Parathyroid adenoma (tissue), 2 donors: ENCODE results near the gene TEX13D.
"Not testable (repeated sequence)": the region's sequence is repeated elsewhere in the genome, so short reads cannot be mapped to it uniquely, and the experiment has no call there.

Experiments used
- H2AFZ ChIP-seq: fragments of 300-600 bp; sonication (generic); one replicate; pipeline ENCODE4 v1.7.0; 2017; ENCODE audit warnings: antibody characterized with exemption, mild to moderate bottlenecking
- H3K27ac ChIP-seq: fragments of 300-600 bp; sonication (generic); one replicate; pipeline ENCODE4 v1.7.0; 2017
- H3K27me3 ChIP-seq: fragments of 300-600 bp; sonication (generic); one replicate; pipeline ENCODE4 v1.7.0; 2017; ENCODE audit warnings: low read length; ENCODE audit not compliant: control insufficient read depth, insufficient read depth
- H3K36me3 ChIP-seq: fragments of 300-600 bp; sonication (generic); one replicate; pipeline ENCODE4 v1.7.0; 2017; ENCODE audit warnings: low read length; ENCODE audit not compliant: control insufficient read depth, insufficient read depth
- H3K4me1 ChIP-seq: fragments of 300-600 bp; sonication (generic); one replicate; pipeline ENCODE4 v1.7.0; 2017; ENCODE audit warnings: control low read depth
- H3K4me2 ChIP-seq: fragments of 300-600 bp; sonication (generic); one replicate; pipeline ENCODE4 v1.7.0; 2017; ENCODE audit warnings: low read length
- H3K4me3 ChIP-seq: fragments of 300-600 bp; sonication (generic); one replicate; pipeline ENCODE4 v1.7.0; 2017; ENCODE audit warnings: low read depth, low read length
- H3K79me2 ChIP-seq: fragments of 300-600 bp; sonication (generic); one replicate; pipeline ENCODE4 v1.7.0; 2017; ENCODE audit warnings: control low read depth
- H3K9ac ChIP-seq: fragments of 300-600 bp; sonication (generic); one replicate; pipeline ENCODE4 v1.7.0; 2017; ENCODE audit warnings: mild to moderate bottlenecking
- H3K9me3 ChIP-seq: fragments of 300-600 bp; sonication (generic); one replicate; pipeline ENCODE4 v1.7.0; 2017; ENCODE audit warnings: low read length; ENCODE audit not compliant: control insufficient read depth
- TF ChIP-seq, protein P1 (sequence below): fragments of 300-600 bp; sonication (generic); IDR thresholded peaks from one replicate; pipeline ENCODE4 v1.7.0; 2017; ENCODE audit warnings: antibody characterized with exemption, mild to moderate bottlenecking
- donor health status: primary hyperparathyroidism.

Gene TEX13D

DNA sequence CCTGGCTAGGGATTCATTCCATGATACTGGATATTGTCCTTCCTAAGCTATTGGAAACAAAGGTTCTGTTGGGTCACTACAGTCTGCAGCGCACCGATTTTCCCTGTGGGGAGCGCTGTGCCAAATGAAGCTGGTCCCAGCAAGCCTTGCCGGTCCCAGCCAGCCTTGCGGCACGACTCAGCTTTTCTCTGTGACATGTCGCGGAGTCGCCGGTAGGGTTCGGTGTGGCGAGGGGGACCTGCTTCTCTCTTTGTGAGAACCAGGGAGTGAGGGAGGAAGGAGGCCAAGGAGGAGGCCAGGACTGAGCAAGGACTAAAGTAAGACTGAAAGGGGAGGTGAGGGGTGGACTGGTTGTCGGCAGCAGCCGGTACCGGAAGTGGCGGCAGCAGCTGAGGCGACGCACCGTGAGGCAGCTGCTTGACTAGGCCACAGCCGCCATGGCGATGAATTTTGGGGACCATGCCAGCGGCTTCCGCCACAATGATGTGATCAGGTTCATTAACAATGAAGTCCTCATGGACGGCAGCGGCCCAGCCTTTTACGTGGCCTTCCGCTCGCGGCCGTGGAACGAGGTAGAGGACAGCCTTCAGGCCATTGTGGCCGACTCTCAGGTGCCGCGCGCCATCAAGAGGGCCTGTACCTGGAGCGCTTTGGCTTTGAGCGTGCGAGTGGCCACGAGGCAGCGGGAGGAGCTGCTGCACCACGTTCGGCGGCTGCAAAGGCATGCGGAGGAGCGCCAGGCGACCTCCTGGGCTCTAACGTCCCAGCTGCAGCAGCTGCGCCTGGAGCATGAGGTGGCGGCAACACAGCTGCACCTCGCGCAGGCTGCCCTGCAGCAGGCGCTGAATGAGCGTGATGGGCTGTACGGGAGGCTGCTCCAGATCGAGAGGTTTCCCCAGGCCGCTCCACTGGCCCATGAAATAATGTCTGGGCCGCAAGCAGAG lies at the start of gene TEX13D:
TSS of gene TEX13D (plus strand) at position 180 of the 944 bp plus-strand sequence. CDS start at position 438, 258 bp downstream.
- no peaks in the 10 kb centered on the region for H3K4me1 ChIP-seq
- TF ChIP-seq, protein P1, sequence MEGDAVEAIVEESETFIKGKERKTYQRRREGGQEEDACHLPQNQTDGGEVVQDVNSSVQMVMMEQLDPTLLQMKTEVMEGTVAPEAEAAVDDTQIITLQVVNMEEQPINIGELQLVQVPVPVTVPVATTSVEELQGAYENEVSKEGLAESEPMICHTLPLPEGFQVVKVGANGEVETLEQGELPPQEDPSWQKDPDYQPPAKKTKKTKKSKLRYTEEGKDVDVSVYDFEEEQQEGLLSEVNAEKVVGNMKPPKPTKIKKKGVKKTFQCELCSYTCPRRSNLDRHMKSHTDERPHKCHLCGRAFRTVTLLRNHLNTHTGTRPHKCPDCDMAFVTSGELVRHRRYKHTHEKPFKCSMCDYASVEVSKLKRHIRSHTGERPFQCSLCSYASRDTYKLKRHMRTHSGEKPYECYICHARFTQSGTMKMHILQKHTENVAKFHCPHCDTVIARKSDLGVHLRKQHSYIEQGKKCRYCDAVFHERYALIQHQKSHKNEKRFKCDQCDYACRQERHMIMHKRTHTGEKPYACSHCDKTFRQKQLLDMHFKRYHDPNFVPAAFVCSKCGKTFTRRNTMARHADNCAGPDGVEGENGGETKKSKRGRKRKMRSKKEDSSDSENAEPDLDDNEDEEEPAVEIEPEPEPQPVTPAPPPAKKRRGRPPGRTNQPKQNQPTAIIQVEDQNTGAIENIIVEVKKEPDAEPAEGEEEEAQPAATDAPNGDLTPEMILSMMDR: no peak

DNA sequence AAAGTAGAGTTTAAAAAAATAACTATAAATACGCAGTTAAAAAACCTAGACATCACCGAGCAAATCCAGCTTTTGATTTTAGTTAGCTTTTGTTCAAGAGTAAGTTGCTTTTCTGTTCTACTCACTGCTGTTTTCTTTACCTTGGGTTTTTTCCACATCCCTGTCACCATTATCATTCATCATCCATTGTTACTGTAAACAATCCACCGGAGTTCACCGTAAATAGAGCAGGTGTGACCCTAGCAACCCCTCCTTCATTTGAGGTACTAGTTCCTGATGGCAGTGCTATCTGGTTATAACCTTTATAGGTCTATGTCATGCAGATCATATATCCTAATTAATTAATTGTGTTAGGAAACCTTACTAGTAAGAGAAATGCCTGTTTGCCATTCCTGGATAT lies 43.0 kb upstream of the TEX13D start:
- Histone ChIP-seq H3K27me3 (no peaks in the 10 kb centered on the region), H3K27ac (no peak overlapping the region)
- TF ChIP-seq, protein P1: no peak

More for the DNA sequence above, at the start of gene TEX13D:
- Histone ChIP-seq H3K36me3 (no peaks in the 10 kb centered on the region), H3K4me2 (no peak within 1 kb of the TSS), H2AFZ (no peak within 1 kb of the TSS), H3K9me3 (no peaks in the 10 kb centered on the region), H3K27me3 (no peaks in the 10 kb centered on the region), H3K9ac (no peak within 1 kb of the TSS), H3K27ac (no peak within 1 kb of the TSS), H3K79me2 (no peaks in the 10 kb centered on the region), H3K4me3 (no peak within 1 kb of the TSS)

DNA sequence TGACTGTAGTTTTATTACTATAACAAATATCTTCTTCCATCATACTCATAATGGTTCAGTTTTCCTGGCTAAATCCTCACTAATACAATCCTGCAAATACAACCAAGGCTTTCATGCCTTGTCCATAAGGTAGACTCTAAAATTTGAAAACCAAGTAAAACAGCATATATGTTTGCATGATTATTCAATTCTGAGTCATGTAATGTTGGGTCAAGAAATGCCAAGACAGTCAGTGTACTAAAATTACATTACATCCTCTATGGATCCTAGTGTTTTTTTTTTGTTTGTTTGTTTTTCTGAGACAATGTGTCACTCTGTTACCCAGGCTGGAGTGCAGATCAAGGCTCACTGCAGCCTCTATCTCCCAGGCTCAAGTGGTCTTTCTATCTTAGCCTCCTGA lies 38.6 kb upstream of the TEX13D start:
- H3K9me3 ChIP-seq: no peaks in the 10 kb centered on the region
- no peak overlapping the region for H2AFZ ChIP-seq
- no peak overlapping the region for H3K4me3 ChIP-seq
- H3K4me2 ChIP-seq: no peak overlapping the region
- no peak overlapping the region for H3K27ac ChIP-seq
- no peak overlapping the region for H3K9ac ChIP-seq
- TF ChIP-seq, protein P1: no peak
- no peaks in the 10 kb centered on the region for H3K36me3 ChIP-seq
- H3K4me1 ChIP-seq: no peaks in the 10 kb centered on the region
- no peaks in the 10 kb centered on the region for H3K79me2 ChIP-seq
- no peaks in the 10 kb centered on the region for H3K27me3 ChIP-seq

More for the DNA sequence above, 43.0 kb upstream of the TEX13D start:
- Histone ChIP-seq H2AFZ (no peak overlapping the region), H3K9ac (no peak overlapping the region), H3K4me1 (no peaks in the 10 kb centered on the region), H3K79me2 (no peaks in the 10 kb centered on the region), H3K4me2 (no peak overlapping the region), H3K36me3 (no peaks in the 10 kb centered on the region), H3K4me3 (no peak overlapping the region), H3K9me3 (no peaks in the 10 kb centered on the region)

DNA sequence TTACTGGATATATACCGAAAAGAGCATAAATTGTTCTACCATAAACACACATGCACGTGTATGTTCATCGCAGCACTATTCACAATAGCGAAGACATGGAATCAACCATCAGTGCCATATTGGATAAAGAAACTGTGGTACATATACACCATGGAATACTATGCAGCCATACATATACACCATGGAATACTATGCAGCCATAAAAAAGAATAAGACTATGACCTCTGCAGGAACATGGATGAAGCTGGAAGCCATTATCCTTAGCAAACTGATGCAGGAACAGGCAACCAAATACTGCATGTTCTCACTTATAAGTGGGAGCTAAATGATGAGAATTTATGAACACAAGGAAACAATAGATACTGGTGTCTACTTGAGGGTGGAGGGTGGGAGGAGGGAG lies 33.1 kb upstream of the TEX13D start:
- not testable (repeated sequence) for H3K36me3 ChIP-seq, H3K4me2 ChIP-seq, H3K9ac ChIP-seq, H3K4me3 ChIP-seq, H3K27me3 ChIP-seq, H3K9me3 ChIP-seq, H3K79me2 ChIP-seq, H2AFZ ChIP-seq, H3K27ac ChIP-seq, H3K4me1 ChIP-seq

DNA sequence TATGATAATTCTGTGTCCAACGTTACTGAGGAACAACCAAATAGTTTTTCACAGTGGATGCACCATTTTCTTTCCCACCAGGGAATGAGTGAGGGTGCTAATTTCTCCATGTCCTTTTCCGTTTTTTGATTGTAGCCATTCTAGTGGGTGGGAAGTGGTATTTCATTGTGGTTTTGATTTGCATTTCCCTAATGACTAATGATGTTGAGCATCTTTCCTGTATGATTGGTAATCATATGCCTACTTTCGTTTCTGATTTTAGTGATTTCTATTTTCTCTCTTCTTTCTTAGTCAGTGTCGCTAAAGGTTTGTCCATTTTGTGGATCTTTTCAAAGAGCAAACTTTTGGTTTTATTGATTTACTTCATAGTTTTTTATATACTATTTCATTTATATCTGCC lies 32.1 kb upstream of the TEX13D start:
- Histone ChIP-seq H3K9ac (no peak overlapping the region), H3K79me2 (no peaks in the 10 kb centered on the region), H3K4me3 (no peak overlapping the region), H3K4me2 (no peak overlapping the region), H3K27ac (no peak overlapping the region), H3K4me1 (no peaks in the 10 kb centered on the region), H3K36me3 (no peaks in the 10 kb centered on the region), H3K9me3 (no peaks in the 10 kb centered on the region), H3K27me3 (no peaks in the 10 kb centered on the region), H2AFZ (no peak overlapping the region)
- TF ChIP-seq, protein P1: no peak
